Fibroblast of pulmonary artery (primary cell): Measurements from ENCODE around the gene GPR149.

Experiments used
- DNase-seq: peaks from one replicate; pipeline ENCODE4 v3.0.0-alpha.2; 2010; ENCODE audit warnings: low read depth
- H3K4me3 ChIP-seq: replicated peaks from 2 replicates; pipeline ENCODE4 v1.5.1; 2011; ENCODE audit warnings: low read depth, mild to moderate bottlenecking, control low read depth, low read length, moderate library complexity
- TF ChIP-seq, protein P1 (sequence below): IDR thresholded peaks from 2 replicates; pipeline ENCODE4 v1.5.1; 2011; ENCODE audit warnings: mild to moderate bottlenecking, control low read depth, low read length, inconsistent platforms; ENCODE audit errors: missing control alignments

The GPR149 gene

DNA sequence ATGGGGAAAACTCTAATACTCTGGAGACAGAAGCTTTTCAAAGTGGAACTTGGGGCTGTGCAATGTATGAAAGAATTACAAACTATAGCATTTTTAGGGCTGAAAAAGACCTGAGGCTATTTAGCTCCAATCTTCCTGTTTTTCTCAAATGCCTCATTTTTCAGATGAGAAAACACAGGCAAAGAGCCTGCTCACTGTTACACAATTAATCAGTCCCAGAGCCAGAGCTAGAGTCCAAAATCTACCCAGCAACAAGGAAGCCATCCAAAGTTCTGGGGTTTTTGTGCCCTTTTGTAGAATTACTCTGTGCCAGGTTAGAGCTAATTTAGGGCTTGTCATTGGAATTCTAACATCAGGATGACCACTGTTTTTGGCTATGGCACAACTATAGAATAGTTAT, 45.5 kb downstream of the GPR149 start:
- no peak for DNase-seq
- H3K4me3 ChIP-seq: no peak overlapping the region
- TF ChIP-seq, protein P1, sequence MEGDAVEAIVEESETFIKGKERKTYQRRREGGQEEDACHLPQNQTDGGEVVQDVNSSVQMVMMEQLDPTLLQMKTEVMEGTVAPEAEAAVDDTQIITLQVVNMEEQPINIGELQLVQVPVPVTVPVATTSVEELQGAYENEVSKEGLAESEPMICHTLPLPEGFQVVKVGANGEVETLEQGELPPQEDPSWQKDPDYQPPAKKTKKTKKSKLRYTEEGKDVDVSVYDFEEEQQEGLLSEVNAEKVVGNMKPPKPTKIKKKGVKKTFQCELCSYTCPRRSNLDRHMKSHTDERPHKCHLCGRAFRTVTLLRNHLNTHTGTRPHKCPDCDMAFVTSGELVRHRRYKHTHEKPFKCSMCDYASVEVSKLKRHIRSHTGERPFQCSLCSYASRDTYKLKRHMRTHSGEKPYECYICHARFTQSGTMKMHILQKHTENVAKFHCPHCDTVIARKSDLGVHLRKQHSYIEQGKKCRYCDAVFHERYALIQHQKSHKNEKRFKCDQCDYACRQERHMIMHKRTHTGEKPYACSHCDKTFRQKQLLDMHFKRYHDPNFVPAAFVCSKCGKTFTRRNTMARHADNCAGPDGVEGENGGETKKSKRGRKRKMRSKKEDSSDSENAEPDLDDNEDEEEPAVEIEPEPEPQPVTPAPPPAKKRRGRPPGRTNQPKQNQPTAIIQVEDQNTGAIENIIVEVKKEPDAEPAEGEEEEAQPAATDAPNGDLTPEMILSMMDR: no peak

DNA sequence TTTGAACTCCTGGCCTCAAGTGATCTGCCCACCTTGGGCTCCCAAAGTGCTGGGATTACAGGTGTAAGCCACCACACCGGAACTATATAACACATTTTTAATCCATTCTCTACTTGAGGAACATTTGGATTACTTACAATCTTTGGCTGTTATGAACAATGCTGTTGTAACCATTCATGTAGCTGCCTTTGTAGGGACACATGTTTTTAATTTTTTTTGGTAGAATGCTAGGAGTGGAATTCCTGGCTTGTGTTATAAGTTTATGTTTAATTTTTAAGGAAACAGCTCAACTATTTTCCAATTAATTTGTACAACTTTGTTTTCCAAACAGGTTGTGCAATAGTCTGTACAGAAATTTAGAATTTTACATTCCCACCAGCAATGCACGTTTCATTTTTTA, 51.7 kb downstream of the GPR149 start:
- DNase-seq: no peak
- TF ChIP-seq, protein P1: no peak
- H3K4me3 ChIP-seq: no peak overlapping the region

DNA sequence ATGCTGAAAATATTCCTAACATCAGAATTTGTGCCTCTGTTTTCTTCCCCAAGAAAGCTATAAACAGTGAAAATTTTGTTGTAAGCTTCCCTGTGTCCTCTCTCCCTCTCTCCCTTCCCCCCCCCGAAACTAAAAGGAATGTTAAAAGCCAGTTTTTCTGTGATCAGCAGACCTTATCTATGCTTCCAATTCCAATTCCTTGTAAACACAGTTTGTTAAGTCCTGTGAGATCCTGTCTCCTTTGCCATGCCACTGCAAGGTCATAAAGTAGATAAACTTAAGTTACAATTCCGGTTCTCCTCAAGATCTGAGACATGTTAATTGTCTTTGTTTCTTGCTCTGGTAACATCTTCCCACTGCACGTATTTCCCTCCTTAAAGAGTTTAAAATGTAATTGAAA, 62.8 kb downstream of the GPR149 start:
- DNase-seq: no peak
- H3K4me3 ChIP-seq: no peak overlapping the region
- TF ChIP-seq, protein P1: no peak

DNA sequence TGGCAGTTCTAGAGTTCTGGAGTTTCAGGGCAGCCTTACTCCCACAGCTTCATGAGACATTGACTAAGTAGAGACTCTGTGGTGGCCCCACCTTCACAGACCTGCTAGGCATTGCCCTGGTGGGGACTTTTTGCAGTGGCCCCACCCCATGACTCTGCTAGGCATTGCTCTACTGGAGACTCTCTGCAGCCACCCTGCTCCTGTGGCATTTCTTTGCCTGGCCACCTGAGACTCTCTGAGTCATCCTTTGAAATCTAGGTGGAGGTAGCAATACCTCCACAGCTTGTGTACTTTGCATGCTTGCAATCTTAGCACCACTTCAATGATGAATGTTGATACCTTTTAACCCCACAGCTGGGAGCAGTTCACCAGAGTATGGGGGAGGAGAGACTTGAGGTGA, 65.1 kb downstream of the GPR149 start:
- H3K4me3 ChIP-seq: no peak overlapping the region
- DNase-seq: no peak
- TF ChIP-seq, protein P1: no peak

DNA sequence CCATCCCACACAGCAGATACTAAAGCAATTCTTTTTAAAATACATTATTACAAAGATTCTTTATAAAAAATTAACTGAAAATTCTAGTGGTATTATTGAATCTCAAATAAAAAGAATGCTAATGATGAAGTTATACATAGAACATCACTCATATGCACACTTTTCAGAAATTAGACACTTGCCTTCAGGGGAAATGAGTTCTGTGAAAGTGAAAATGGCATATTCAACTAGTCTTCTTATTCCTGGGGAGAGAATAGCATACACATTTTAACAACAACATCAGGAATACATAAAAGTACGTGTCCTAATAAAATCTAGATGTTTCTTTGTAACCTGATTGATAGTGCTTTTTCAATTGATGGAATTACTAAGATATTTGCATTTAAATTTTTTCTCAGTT, 68.9 kb downstream of the GPR149 start:
- no peak overlapping the region for H3K4me3 ChIP-seq
- TF ChIP-seq, protein P1: no peak
- no peak for DNase-seq

DNA sequence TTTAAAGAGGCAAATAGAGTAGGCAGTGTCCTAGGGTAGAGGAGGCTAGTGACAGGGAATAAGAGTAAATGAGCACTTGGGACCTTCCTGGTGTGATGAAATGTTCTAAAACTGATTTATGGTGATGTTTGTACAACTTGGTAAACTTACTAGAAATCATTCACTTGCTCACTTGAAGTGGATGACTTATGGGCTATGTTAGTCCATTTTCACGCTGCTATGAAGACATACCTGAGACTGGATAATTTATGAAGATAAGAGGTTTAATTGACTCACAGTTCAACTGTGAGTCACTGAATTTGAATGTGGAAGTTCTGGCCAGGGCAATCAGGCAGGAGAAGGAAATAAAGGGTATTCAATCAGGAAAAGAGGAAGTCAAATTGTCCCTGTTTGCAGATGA, 74.0 kb downstream of the GPR149 start:
- TF ChIP-seq, protein P1: no peak
- no peak overlapping the region for H3K4me3 ChIP-seq
- no peak for DNase-seq

DNA sequence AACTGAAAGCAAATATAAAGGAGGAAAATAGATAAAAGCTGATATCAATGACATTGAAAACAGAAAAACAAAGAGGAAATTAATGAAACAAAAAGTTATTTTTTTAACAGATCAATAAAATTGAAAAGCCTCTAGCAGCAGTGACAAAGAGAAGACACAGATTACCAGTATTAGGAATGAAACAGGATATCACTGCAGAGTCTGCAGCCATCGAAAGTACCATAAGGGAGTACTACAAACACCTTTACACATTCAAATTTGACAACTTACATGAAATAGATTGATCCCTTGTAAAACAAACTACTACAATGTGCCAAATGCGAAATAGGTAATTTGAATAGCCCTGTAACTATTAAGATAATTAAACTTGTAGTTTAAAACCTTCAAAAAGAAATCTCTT, 80.8 kb downstream of the GPR149 start:
- no peak for DNase-seq
- no peak overlapping the region for H3K4me3 ChIP-seq
- TF ChIP-seq, protein P1: no peak
